ENCODE data around the gene AKR1B1. TPM values are rescaled to one million over a fixed set of nuclear protein-coding genes. Genes with fewer than 3 reads are reported as not detected.
"Not testable (repeated sequence)": the region's sequence is repeated elsewhere in the genome, so short reads cannot be mapped to it uniquely, and the experiment has no call there.

The AKR1B1 gene
- 43.4 and 65.0 TPM in 2 replicates for total RNA-seq

DNA sequence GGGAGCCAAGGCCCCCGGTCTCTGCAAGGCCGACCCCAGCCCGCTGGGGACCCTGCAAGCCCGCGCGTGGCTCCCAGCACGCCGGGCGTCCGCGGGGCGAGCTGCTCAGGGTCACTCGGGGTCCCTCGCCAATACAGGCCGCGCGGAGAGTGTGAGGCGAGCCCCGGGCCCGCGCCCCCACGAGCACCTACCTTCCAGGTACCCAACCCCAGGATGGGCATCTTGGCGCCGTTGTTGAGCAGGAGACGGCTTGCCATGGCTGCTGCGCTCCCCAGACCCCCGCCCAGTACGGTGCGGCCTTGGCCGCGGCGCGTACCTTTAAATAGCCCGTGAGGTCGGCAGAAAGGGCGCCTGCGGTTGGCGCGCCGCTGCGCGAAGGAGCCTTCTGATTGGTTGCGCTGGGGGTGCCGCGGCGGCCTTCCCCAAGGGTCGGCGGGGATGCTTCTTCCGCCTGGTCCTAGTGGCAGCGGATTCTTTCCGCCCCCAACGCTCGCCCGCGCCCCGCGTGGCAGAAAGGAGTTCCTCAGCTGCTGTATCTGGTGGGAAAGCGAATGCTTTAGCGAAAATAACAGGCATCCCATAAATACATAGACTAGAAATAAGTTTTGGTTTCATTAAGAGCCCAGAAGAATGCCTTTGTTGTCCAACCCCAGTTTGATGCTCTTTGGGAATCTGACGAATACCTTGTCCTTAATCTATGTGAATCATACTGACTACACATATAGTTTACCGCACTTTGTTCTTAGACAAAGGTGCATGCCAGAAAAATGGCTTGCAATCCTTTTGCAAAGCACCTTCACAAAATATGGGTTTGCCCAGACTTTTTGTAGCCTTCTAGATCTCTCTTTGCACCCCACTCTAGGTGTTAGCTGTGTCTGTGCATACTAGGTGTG lies at the start of gene AKR1B1:
AKR1B1 (minus strand) TSS at position 295 of the 893 bp plus-strand sequence; CDS start at position 257, 38 bp downstream.
- peak; percentile 93 for DNase-seq

DNA sequence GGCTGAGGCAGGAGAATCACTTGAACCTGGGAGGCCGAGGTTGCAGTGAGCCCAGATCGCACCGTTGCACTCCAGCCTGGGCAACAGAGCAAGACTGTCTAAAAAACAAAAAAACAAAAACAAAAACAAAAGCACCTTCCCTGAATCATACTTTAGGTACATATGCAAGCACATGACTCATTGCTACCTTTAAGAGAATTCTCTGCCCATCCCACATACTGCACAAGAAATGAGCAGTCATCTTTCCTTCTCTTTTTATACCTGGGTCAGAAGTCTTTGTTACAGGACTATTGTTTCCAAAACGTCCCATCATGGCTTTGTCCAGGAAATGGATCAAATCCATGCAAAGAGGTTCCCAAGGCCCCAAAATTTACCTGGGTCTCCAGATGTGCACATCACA lies 47.0 kb upstream of the AKR1B1 start:
- DNase-seq = no peak

DNA sequence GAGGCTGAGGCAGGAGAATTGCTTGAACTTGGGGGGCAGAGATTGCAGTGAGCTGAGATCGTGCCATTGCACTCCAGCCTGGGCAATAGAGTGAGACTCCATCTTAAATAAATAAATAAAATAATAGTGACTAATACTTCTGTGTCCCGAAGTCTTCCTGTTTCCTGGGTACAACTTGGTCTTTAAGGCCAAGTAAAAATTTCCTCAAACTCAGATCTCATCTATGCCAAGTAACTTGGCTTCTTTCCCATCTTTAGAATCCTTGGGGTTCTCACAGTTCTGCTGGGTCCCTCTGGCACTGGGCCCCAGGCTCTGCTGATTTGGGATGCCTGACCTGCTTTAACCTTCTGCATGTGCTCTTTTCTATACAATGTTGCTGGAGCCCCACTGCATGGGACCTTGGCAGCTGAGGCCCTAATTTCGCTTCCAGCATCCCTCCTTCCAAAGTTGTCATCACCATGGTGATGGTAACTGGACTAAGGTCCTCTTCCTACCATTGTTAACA lies 45.8 kb upstream of the AKR1B1 start:
- peak; percentile 48 for DNase-seq

DNA sequence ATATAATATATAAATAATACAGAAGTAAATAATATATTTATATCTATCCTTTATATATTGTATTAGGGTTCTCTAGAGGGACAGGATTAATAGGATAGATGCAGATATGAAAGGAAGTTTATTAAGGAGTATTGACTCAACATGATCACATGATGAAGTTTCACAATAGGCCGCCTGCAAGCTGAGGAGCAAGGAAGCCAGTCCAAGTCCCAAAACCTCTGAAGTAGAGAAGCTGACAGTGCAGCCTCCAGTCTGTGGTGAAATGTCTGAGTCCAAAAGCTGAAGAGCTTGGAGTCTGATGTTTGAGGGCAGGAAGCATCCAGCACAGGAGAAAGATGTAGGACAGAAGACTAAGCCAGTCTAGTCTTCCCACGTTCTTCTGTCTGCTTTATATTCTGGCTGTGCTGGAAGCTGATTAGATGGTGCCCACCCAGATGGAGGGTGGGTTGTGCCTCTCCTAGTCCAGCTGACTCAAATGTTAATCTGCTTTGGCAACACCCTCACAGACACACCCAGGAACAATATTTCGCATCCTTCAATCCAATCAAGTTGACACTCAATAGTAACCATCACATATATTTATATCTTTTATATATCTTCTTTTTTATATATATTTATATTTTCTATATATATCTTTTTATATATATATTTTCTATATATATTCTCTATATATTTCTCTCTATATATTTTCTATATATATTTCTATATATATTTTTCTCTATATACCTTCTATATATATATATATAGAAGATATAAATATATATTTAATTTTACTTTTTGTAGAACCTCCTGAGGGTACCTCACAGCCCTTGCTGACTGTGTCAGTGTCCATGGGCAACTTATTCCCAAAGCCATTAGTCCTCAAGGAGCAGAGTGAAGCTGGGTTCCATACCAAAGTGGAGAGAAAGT lies 43.8 kb upstream of the AKR1B1 start:
- no peak for DNase-seq

DNA sequence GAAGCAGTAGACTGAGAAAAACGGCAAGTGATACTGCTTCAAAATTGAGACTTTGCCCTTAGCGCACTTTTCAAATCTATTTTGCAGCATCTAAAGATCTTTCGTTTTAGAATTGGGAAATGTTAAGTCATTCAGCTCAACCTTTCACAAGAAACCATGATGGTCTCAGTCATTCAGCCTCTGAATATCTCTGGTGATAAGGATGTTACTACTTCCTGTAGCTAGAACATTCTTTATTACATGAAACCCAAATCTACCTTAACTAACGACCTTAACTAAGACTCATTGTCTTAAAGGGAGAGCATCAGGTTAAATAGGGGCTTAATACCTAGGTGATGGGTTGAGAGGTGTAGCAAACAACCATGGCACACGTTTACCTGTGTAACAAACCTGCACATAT lies 42.1 kb upstream of the AKR1B1 start:
- no peak for DNase-seq

DNA sequence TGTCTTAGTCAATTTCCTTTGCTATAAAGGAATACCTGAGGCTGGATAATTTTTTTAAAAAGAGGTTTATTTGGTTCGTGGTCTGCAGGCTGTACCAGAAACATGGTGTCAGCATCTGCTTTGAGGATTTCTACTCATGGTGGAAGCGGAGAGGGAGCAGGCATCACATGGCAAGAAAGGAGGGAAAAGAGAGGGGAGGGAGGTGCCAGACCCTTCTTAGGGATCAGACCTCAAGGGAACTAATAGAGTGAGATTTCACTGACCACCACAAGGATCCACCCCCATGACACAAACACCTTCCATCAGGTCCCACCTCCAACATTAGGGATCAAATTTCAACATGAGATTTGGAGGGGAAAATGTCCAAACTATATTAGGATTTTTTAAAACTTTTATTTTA lies 41.5 kb upstream of the AKR1B1 start:
- no peak for DNase-seq

DNA sequence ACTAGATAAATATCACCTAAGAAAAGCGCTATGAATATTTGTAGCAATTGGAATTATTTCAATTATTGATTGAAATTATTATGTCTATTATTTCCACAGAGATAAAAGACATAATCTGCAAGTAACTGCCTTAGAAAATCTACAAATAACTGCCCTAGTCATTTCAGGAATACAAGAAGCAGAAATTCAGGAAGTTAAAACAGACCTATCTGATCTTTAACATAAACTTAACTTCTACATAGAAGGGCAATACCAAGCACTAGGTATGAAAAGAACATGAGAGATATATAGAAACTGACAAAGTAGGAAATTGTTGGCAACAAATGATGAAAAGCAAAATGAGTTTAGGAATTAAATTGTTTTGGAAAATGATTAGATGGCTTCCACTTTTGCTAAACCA lies 36.6 kb upstream of the AKR1B1 start:
- DNase-seq = no peak

DNA sequence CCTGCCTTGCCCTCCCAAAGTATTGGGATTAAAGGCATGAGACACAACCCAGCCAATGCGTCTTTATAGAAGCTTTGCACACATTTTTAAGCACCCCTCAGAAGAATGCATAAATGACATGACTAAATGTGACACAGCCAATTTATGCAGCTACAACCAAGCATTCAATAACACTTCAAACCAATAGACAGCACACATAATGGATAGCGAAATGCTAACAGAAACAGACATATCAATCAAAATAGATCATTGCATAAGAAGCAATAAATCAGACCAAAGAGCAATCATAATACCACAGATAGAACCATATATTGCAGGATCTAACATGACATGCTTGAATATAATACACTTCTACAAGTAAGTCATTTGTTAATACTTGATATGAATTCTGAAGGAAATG lies 34.2 kb upstream of the AKR1B1 start:
- DNase-seq = no peak

DNA sequence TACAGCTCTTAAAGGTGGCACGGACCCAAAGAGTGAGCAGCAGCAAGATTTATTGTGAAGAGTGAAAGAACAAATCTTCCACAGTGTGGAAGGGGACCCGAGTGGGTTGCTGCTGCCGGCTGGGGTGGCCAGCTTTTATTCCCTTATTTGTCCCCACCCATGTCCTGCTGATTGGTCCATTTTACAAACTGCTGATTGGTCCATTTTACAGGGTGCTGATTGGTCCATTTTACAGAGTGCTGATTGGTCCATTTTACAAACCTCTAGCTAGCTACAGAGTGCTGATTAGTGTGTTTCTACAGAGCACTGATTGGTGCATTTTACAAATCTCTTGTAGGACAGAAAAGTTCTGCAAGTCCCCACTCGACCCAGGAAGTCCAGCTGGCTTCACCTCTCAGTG lies 28.8 kb upstream of the AKR1B1 start:
- not testable (repeated sequence) for DNase-seq

DNA sequence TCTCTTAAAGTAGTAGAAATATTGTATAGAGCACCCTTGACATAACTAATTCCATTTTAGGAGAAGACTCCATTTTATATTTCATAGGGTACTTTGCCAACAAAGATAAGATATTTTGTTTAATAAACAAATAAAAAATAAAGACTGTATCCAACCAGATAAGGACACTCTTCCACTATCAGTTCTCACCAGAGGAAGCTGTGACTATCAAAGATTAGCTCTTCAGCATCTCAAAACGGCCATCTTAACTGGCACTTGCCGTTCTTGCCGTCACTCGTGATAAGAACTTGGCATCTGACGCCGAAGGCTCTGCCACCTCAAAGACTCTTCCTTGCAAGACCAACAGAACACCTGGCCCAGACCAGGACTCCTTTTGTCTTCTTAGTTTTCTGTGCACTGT lies 26.3 kb upstream of the AKR1B1 start:
- no peak for DNase-seq

DNA sequence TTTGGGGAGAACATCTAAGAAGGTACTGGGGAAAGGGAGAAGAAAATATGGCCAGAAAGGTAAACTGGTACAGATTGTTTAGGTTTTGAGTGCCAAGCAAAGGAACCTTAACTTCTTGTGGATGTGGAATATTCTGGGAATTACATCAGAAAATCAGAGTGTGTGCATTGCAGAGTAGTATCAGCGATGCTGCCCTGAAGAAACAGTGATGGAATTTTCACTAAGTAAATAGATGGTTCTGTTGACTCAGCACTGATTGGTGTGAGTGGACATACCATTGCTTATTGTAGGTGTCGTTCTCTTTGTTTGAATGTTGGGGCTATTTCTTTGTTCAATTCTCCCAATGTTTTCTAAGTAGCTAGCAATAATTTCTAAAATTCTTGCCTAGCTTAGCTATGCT lies 24.4 kb upstream of the AKR1B1 start:
- DNase-seq = no peak

DNA sequence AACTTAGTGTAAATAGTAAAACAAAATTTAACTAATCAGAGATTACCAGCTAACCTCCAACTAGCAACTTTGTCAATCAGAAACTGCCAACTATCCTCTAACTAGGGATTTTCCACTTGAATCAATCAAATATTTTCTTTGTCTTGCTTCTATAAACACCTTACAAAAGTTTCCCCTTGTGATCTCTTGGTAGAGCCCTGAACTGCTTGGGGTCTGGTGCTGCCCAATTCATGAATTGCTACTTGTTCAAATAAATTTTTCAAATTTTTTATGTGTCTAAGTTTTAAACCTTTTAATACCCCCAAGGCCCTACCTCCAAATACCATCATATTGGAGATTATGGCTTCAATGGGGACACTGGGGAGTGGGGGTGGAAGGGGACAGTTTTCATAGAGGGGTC lies 24.0 kb upstream of the AKR1B1 start:
- DNase-seq = no peak

DNA sequence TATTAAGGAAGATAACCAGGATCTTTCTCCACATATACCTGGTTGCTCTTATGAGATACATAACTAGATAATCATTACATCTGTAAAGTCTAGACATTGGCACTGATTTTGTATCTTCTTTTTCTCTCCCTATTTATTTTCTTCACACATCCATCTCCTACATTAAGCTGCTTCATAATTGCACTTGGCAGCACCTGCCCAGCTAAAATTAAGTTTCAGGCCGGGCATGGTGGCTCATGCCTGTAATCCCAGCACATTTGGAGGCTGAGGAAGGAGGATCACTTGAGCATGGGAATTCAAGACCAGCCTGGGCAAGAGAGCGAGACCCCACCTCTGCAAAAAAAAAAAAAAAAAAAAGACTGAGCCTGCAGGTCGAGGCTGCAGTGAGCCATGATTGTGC lies 22.3 kb upstream of the AKR1B1 start:
- no peak for DNase-seq

DNA sequence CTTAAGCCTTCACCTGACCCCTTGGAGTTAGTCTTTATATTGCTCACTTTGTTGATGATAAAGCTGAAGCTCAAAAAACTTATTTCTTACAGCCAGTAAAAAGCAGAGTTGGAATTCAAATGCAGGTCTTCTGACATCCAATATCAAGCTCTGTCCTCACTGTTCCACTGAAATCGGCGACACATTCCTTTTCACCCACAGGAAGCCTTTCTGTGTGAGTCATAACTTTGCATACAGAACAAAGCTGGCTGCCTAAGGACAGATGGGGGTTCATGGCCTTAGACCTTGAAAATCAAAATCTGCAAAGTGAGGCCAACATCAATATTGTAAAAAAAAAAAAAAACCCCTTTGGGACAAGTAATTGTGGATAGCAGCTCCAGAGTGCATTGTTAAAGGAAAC lies 21.8 kb upstream of the AKR1B1 start:
- peak; percentile 74 for DNase-seq

DNA sequence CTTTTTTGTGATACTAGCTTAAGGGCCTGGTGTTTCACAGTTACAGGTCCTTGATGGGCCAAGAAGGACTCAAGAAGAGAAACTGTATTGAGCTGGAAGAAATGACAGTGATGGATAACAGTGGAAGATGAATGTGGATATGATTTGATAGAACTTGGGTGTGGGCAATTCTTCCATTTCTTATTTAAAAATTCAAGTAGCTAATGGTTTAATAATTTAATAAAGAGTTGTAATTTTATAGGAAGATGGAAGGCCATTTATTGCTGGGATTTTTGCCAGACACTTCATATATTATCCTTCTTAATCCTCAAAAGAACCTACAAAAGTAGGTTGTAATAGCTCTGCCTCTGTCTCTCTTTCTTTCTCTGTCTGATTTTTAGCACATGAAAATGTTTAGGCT lies 21.3 kb upstream of the AKR1B1 start:
- no peak for DNase-seq

DNA sequence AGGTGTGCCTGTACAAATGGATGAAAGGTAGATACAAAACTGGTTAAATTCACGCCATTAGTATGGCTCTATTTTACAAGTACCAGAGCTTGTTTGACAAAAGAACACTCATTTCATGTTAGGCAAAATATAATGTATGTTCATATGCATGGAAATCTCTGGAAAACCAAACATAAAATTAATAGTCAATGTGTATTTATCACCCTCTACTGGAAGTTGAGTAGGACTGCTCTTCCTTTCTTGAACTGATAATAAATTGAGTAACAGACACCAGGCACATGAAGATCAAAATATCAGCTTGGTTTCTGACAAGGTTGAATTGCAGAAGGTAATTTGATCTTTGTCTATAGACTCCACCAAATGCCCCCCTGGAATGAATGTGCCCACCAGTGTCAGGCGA lies 19.8 kb upstream of the AKR1B1 start:
- peak; percentile 12 for DNase-seq

DNA sequence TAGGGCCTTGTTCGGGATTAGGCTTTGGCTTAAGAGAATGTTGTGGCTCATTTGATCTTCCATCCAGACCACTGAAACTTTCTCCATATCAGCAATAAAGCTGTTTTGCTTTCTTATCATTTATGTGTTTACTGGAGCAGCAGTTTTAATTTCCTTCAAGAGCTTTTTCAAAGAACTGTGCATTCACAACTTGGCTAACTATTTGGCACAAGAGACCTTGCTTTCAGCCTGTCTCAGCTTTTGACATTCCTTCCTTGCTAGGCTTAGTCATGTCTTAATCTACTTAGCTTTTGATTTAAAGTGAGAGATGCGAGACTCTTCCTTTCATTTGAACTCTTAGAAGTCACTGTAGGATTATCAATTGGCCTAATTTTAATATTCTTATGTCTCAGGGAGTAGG lies 19.1 kb upstream of the AKR1B1 start:
- no peak for DNase-seq

DNA sequence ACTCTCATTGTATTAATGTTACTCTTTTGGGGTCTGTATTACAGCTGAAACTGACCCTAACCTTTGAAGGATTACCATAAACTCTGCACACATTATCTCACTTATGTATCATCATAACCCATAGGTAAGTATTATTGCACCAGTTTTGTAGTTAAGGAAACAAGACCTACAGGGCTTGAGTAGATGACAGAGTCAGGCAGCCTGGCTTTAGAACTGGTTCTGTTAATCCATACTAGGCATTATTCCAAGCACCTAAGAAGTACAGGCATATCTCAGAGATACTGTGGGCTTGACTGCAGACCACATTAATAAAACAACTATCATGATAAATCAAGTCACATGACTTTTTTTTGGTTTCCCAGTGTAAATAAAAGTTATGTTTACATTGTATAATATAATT lies 17.1 kb upstream of the AKR1B1 start:
- no peak for DNase-seq

DNA sequence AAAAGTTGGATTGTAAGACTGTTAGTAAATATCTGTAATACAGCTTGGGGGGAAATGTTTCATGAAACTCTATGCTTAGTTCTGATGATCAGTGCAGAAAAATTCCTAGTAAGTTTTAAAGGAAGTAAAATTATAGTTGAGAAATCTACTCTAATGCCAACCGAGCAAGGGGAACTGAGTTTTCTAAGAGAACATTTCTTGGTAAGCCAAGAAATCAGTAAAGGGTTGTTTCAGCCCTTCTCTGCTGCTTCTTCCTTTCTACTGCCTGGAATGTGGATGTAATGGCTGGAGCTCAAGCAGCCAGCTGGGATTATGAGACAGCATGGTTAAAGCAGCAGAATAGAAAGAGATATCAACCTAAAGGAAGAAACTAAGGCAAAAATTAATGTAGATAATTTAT lies 15.9 kb upstream of the AKR1B1 start:
- DNase-seq = no peak

DNA sequence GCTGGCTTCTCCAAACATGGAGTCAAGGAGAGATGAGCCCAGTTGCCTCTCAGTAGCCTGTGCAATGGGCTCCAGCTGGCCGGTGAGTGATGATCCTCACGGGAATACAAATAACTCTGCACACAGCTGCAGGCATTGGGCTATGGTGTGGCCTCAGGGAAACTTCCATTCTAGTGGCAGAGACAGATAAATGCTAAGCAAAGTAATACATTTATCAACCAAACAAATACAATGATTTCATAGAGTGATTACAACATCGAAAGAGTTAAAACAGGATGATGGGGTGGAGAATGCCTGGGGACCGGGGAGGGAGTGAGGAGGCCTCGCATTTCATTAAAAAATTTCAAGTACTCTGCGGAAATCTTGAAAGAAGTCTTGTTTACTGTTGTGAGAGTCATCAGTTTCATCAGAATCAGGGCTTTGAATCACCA lies 15.0 kb upstream of the AKR1B1 start:
- DNase-seq = no peak

DNA sequence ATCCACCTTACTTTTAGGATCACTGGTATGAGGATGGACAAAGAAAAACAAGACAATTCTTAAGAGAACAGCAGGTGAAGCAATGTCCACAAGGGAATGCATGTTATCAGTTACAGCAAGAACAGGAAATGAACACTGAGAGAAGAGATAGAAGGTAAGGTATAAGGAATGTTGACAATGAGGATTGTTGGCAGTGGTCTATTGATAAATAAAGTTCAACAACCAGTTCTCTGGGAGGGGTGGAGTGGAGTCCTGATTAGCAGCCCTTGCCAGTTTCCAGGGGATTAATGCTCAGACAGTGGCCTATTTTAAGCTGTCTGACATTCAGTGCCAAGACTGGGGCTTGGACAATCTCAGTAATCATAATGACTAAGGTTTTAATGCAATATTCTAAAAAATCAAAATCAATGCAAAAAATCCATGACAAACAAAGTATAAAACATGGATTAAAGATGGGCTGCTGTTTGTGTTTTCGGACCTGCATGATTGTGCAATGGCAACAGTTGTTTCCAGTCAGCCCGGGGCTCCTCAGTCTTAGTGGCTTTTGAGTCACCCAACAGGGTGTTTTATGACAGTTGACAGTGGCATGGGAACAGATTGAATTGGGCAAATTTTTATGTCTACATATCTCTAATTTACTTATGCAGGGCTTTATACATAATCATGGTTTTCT lies 13.8 kb upstream of the AKR1B1 start:
- no peak for DNase-seq

DNA sequence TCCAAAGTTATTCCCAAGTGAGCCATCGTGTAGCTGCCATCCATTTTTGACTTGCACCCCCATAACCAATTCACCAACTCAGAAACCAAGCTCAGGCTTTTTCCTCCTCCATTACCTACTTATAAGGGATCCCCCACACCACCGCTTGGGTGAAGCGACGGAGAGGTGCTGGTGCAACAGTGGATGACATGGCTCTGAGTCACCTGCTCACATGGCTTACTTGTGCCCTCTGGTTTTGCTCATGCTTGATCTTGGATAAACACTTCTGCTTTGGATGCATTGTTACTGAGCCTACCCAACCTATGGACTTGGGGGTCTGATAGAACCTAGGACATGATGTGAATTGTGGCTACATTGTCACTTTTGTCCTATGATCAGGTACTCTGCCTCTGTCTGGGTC lies 12.0 kb upstream of the AKR1B1 start:
- DNase-seq = no peak

DNA sequence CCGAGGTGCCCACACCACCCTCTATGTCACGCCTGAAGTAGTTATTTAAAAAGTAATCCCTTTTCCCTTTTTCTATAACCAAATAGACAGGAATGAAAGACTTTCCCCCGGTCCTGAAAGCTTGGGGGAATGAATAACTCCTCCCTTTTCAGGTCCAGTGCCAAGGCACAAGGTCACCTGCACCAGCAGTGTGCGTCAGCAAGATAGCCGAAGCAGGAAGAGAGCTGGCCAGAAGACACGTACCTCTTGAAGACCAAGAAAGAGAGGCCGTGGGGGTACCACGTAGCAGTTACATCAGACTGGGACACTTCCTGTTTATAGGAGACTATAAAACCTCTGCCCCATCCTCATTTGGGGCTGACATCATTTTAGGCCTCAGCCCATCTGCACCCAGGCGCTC lies 10.7 kb upstream of the AKR1B1 start:
- no peak for DNase-seq
